C1 segment of cervical spinal cord (tissue), 14 donors: Measurements from ENCODE around the gene CDR2.
A peak's percentile ranks its signal among the peaks of the same experiment; 100 is the strongest.
"Not testable (repeated sequence)": the region's sequence is repeated elsewhere in the genome, so short reads cannot be mapped to it uniquely, and the experiment has no call there.

Experiments used
- DNase-seq, 14 donors: peaks; one replicate each; lab custom pipeline; 2025; lab: John Stamatoyannopoulos, UW

The CDR2 gene

GRCh38 chr16:22374311-22375116, at the start of gene CDR2:
Gene CDR2 (minus strand): TSS chr16:22374619. CDS start chr16:22374309, 310 bp downstream.
- DNase-seq = peak; percentile 81 to 96 (median 94)

GRCh38 chr16:22423716-22424115, 49.3 kb upstream of the CDR2 start:
- no peak for DNase-seq

- no peak for DNase-seq
Measured at GRCh38 chr16:22421136-22421535, 46.7 kb upstream of the CDR2 start.

- DNase-seq = no peak
Measured at GRCh38 chr16:22420606-22421135, 46.3 kb upstream of the CDR2 start.

- DNase-seq = no peak
Measured at GRCh38 chr16:22419908-22420307, 45.5 kb upstream of the CDR2 start.

GRCh38 chr16:22418826-22419225, 44.4 kb upstream of the CDR2 start:
- DNase-seq = no peak

GRCh38 chr16:22417798-22418197, 43.4 kb upstream of the CDR2 start:
- DNase-seq = not testable (repeated sequence)

GRCh38 chr16:22417019-22417418, 42.6 kb upstream of the CDR2 start:
- no peak for DNase-seq

- DNase-seq = no peak
Measured at GRCh38 chr16:22413819-22414218, 39.4 kb upstream of the CDR2 start.

- DNase-seq = no peak
Measured at GRCh38 chr16:22407486-22407885, 33.1 kb upstream of the CDR2 start.

GRCh38 chr16:22402191-22402590, 27.8 kb upstream of the CDR2 start:
- no peak for DNase-seq

GRCh38 chr16:22400900-22401299, 26.5 kb upstream of the CDR2 start:
- DNase-seq = no peak

- DNase-seq = no peak
Measured at GRCh38 chr16:22397931-22398330, 23.5 kb upstream of the CDR2 start.

- DNase-seq = no peak
Measured at GRCh38 chr16:22397464-22397863, 23.0 kb upstream of the CDR2 start.

- no peak for DNase-seq
Measured at GRCh38 chr16:22395960-22396359, 21.5 kb upstream of the CDR2 start.

GRCh38 chr16:22394121-22394520, 19.7 kb upstream of the CDR2 start:
- no peak for DNase-seq

- DNase-seq = no peak
Measured at GRCh38 chr16:22388101-22388644, 13.8 kb upstream of the CDR2 start.

GRCh38 chr16:22386976-22387375, 12.6 kb upstream of the CDR2 start:
- DNase-seq = no peak

- no peak for DNase-seq
Measured at GRCh38 chr16:22385196-22385595, 10.8 kb upstream of the CDR2 start.

GRCh38 chr16:22383827-22384226, 9.4 kb upstream of the CDR2 start:
- DNase-seq = no peak

GRCh38 chr16:22381392-22381791, 7.0 kb upstream of the CDR2 start:
- DNase-seq = no peak

GRCh38 chr16:22380529-22380928, 6.1 kb upstream of the CDR2 start:
- DNase-seq = no peak

- DNase-seq = no peak
Measured at GRCh38 chr16:22379656-22380055, 5.2 kb upstream of the CDR2 start.
